ENCODE measurements around the gene SLC28A3.

- TF ChIP-seq POLR2AphosphoS5 (IDR thresholded peaks at IDR 0.05) (no peak), POLR2A (IDR thresholded peaks at IDR 0.05; ENCODE audit: low read depth) (no peak), EP300 (IDR thresholded peaks at IDR 0.05) (no peak)
- TF ChIP-seq, protein P1, sequence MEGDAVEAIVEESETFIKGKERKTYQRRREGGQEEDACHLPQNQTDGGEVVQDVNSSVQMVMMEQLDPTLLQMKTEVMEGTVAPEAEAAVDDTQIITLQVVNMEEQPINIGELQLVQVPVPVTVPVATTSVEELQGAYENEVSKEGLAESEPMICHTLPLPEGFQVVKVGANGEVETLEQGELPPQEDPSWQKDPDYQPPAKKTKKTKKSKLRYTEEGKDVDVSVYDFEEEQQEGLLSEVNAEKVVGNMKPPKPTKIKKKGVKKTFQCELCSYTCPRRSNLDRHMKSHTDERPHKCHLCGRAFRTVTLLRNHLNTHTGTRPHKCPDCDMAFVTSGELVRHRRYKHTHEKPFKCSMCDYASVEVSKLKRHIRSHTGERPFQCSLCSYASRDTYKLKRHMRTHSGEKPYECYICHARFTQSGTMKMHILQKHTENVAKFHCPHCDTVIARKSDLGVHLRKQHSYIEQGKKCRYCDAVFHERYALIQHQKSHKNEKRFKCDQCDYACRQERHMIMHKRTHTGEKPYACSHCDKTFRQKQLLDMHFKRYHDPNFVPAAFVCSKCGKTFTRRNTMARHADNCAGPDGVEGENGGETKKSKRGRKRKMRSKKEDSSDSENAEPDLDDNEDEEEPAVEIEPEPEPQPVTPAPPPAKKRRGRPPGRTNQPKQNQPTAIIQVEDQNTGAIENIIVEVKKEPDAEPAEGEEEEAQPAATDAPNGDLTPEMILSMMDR (IDR thresholded peaks at IDR 0.05), result no peak
These were observed 21.6 kb downstream of the SLC28A3 start for GRCh38 chr9:84318981-84319380.
